Measurements from ENCODE around the gene CNOT6. TPM values are rescaled to one million over a fixed set of nuclear protein-coding genes. Genes with fewer than 3 reads are reported as not detected.

CNOT6 gene
- total RNA-seq, 1 experiment from 2014 or later = 60.9 TPM

- intact Hi-C loops (cut with micrococcal nuclease; ENCODE audit: unreplicated experiment) = no loop called here
- DNase-seq (ENCODE audit: low spot score) = no peak
- H3K27me3 ChIP-seq (replicated peaks; ENCODE audit: insufficient read depth, low read depth, low read length, poor library complexity) = peaks cover 29% of the 10 kb centered on the region
- no peak overlapping the region for H3K4me3 ChIP-seq (ENCODE audit: low read depth, low read length, poor library complexity, severe bottlenecking)
- H3K9me3 ChIP-seq (ENCODE audit: low read depth, low read length, poor library complexity, severe bottlenecking) = no peaks in the 10 kb centered on the region
- TF ChIP-seq CTCF (conservative IDR thresholded peaks at IDR 0.05; ENCODE audit: low read depth, low read length) (no peak), EZH2 (IDR thresholded peaks at IDR 0.05; ENCODE audit: borderline replicate concordance, low read depth, low read length, poor library complexity, severe bottlenecking) (no peak)
- no peaks in the 10 kb centered on the region for H3K36me3 ChIP-seq (ENCODE audit: insufficient read depth, low read length, poor library complexity, severe bottlenecking)
- no peaks in the 10 kb centered on the region for H3K4me1 ChIP-seq (ENCODE audit: insufficient read depth, low read length, poor library complexity, severe bottlenecking)
- H3K27ac ChIP-seq (ENCODE audit: low read depth, low read length, poor library complexity, severe bottlenecking) = no peak overlapping the region
- ChIA-PET POLR2A (ENCODE audit: low non-redundant PET) (no interaction called here), CTCF (no interaction called here)
- no TSS peak for BruUV-seq (replicated peaks)
Observed at GRCh38 chr5:180594311-180595045, 100.3 kb downstream of the CNOT6 start.

GRCh38 chr5:180595046-180595379 is 100.8 kb downstream of the CNOT6 start:
- Histone ChIP-seq H3K9me3 (ENCODE audit: low read depth, low read length, poor library complexity, severe bottlenecking) (no peaks in the 10 kb centered on the region), H3K4me3 (ENCODE audit: low read depth, low read length, poor library complexity, severe bottlenecking) (no peak overlapping the region), H3K36me3 (ENCODE audit: insufficient read depth, low read length, poor library complexity, severe bottlenecking) (no peaks in the 10 kb centered on the region), H3K27me3 (replicated peaks; ENCODE audit: insufficient read depth, low read depth, low read length, poor library complexity) (peaks cover 23% of the 10 kb centered on the region), H3K27ac (ENCODE audit: low read depth, low read length, poor library complexity, severe bottlenecking) (no peak overlapping the region), H3K4me1 (ENCODE audit: insufficient read depth, low read length, poor library complexity, severe bottlenecking) (no peaks in the 10 kb centered on the region)
- CTCF ChIA-PET = no interaction called here
- no TSS peak for BruUV-seq (replicated peaks)
- POLR2A ChIA-PET (ENCODE audit: low non-redundant PET) = no interaction called here
- DNase-seq (ENCODE audit: low spot score) = no peak
- intact Hi-C loops (cut with micrococcal nuclease; ENCODE audit: unreplicated experiment) = no loop called here
- TF ChIP-seq CTCF (conservative IDR thresholded peaks at IDR 0.05; ENCODE audit: low read depth, low read length) (no peak), EZH2 (IDR thresholded peaks at IDR 0.05; ENCODE audit: borderline replicate concordance, low read depth, low read length, poor library complexity, severe bottlenecking) (no peak)

GRCh38 chr5:180595381-180596114 is 101.4 kb downstream of the CNOT6 start:
- Histone ChIP-seq H3K27ac (ENCODE audit: low read depth, low read length, poor library complexity, severe bottlenecking) (no peak overlapping the region), H3K36me3 (ENCODE audit: insufficient read depth, low read length, poor library complexity, severe bottlenecking) (no peaks in the 10 kb centered on the region), H3K4me3 (ENCODE audit: low read depth, low read length, poor library complexity, severe bottlenecking) (no peak overlapping the region), H3K4me1 (ENCODE audit: insufficient read depth, low read length, poor library complexity, severe bottlenecking) (no peaks in the 10 kb centered on the region), H3K9me3 (ENCODE audit: low read depth, low read length, poor library complexity, severe bottlenecking) (no peaks in the 10 kb centered on the region), H3K27me3 (replicated peaks; ENCODE audit: insufficient read depth, low read depth, low read length, poor library complexity) (peaks cover 18% of the 10 kb centered on the region)
- no peak for TF ChIP-seq EZH2 (IDR thresholded peaks at IDR 0.05; ENCODE audit: borderline replicate concordance, low read depth, low read length, poor library complexity, severe bottlenecking)
- no peak for TF ChIP-seq CTCF (conservative IDR thresholded peaks at IDR 0.05; ENCODE audit: low read depth, low read length)
- BruUV-seq (replicated peaks) = no TSS peak
- CTCF ChIA-PET = no interaction called here
- intact Hi-C loops (cut with micrococcal nuclease; ENCODE audit: unreplicated experiment) = no loop called here
- no peak for DNase-seq (ENCODE audit: low spot score)
- POLR2A ChIA-PET (ENCODE audit: low non-redundant PET) = no interaction called here
